GM19467 (cell line): Measurements from ENCODE around the gene PTRH1.

Experiments used
- ATAC-seq: cut with Tn5 transposase; IDR thresholded peaks from one replicate; pipeline ENCODE4 v1.9.1; 2021; ENCODE audit warnings: mild to moderate bottlenecking, moderate library complexity; ENCODE audit not compliant: unreplicated experiment

Gene PTRH1

GRCh38 chr9:127720031-127720864 is 4.8 kb upstream of the PTRH1 start:
- no peak for ATAC-seq

- ATAC-seq: no peak
These were observed 2.3 kb upstream of the PTRH1 start for GRCh38 chr9:127717766-127718165.

DNA sequence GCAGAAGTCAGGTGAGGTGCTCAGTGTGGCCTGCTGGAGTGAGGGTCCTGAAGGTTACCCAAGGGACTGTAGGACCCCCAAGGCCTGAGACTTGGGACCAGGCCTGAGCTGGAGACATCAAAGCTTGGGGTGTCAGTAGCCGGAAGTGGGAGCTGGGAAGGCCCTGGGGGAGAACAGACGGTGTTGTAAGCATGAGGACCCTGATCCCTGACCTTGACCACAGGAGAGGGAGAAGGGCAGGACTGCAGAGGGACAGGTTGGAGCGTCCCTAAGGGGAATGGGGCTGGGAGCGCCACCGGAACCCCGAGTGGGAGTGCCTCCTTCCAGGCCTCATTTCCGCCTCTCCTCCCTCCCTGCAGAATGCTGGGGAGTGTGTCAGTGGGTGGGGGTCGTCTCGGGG is 949 bp upstream of the PTRH1 start:
- ATAC-seq: no peak

GRCh38 chr9:127714951-127715469 is 453 bp downstream of the PTRH1 start:
- ATAC-seq: no peak

DNA sequence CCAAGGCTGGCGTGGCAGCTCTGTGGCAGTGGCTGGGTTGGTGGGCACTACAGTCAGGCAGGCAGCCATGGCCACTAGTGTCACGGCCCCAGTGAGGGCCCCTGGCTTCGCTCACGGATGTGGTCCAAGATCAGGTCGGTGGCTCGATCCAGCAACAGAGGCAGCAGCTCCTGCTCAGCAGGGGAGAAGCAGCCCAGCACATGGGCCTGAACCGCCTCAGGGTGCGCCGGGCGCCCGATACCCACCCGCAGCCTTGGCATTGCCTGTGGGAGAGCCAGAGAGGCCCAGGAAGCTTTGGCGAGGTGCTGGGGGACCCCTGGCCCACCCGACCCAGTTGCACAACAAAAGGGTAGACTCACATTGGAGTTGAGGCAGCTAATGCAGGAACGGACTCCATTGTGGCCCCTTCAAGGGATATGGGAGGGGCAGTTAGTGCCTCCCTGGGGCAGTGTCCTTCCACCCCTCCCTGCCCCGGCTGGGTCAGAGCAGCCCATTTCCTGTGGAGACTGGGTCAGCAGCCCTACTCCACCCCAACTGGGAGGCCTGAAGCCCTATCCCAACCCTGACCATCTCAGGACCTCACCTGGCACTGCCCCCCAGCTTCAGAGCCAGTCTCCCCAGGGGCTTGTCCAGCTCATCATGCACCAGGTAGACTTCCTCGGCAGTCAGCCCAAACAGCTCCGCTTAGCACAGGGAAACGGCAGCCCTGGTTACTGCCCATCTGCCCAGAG is 1.3 kb downstream of the PTRH1 start:
- ATAC-seq: no peak

GRCh38 chr9:127712867-127713266 is 2.6 kb downstream of the PTRH1 start:
- ATAC-seq: no peak

- ATAC-seq: no peak
These were observed 3.1 kb downstream of the PTRH1 start for GRCh38 chr9:127712371-127712770.

- no peak for ATAC-seq
These were observed 3.6 kb downstream of the PTRH1 start for GRCh38 chr9:127711831-127712274.

GRCh38 chr9:127711226-127711701 is 4.2 kb downstream of the PTRH1 start:
- ATAC-seq: no peak

GRCh38 chr9:127710204-127710783 is 5.2 kb downstream of the PTRH1 start:
- ATAC-seq: no peak

GRCh38 chr9:127708952-127709587 is 6.4 kb downstream of the PTRH1 start:
- no peak for ATAC-seq

DNA sequence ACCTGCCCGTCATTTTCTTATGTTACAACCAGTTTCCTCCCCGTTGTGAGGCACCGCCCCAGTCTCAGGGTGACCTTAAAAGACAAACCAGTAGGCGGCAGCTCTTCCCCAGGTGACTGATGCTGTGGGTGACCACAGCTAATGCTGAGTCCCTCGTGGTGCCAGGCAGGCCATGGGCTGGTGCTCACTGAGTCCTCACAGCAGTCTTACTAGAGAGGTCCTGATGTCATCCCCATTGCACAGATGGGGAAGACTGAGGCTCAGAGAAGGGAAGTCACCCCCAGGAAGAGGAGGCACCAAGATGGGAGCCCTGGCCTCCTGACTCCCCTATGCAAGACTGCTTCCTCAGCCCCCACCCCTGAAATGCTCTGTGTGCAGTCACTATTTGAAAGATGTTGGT is 7.7 kb downstream of the PTRH1 start:
- no peak for ATAC-seq

GRCh38 chr9:127706836-127707241 is 8.6 kb downstream of the PTRH1 start, which contains the start of gene CFAP157:
Gene CFAP157, plus strand, starts transcription at chr9:127706988. Its CDS starts 44 bp downstream, at chr9:127707032.
- no peak for ATAC-seq

- ATAC-seq: no peak
These were observed 9.7 kb downstream of the PTRH1 start for GRCh38 chr9:127705577-127706379.

DNA sequence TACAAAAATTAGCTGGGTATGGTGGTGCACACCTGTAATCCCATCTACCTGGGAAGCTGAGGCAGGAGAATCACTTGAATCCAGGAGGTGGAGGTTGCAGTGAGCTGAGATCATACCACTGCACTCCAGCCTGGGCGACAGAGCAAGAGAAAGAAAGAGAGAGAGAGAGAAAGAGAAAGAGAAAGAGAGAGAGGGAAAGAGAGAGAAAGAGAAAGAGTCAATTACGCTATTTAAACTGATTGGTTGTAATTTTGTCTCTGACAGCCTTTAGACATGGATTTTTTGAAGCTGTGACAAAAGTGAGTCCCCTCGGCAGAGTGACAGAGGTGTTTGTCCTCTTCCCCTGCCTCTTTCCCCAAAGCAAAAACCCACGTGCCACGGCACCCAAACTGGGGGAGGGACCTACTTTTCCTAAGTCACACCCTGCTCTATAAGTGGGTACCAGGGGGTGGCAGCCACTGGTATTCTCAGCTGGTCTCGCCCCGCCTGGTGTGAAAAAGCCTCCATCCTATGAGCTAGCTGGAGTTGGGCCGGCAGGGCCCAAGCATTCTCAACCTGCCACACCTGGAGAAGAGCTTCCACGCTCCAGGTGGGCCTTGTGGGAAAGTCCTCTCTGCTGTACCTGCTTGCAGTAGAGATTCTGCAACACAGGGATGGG is 12.0 kb downstream of the PTRH1 start:
- ATAC-seq: no peak

GRCh38 chr9:127700594-127701255 is 14.7 kb downstream of the PTRH1 start:
- ATAC-seq: no peak

DNA sequence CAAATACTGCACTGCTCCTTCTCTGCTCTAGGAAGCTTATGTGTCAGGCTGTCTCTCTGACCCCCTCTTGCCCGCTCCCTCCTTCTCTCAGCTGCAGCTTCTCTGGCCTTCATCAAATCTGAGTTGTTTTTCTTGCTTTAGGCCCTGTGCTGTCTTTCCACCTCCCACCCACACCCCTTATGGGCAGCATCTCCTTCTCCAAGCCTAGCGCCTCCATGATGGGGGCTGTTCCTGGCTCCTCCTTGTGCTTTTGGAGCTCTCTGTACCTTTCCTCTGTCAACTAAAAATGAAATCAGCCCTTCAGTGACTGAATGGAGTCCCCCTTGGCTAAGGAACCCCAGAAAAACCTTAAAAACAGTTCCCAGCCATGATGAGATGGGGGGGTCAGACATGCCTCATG is 15.3 kb downstream of the PTRH1 start:
- no peak for ATAC-seq

DNA sequence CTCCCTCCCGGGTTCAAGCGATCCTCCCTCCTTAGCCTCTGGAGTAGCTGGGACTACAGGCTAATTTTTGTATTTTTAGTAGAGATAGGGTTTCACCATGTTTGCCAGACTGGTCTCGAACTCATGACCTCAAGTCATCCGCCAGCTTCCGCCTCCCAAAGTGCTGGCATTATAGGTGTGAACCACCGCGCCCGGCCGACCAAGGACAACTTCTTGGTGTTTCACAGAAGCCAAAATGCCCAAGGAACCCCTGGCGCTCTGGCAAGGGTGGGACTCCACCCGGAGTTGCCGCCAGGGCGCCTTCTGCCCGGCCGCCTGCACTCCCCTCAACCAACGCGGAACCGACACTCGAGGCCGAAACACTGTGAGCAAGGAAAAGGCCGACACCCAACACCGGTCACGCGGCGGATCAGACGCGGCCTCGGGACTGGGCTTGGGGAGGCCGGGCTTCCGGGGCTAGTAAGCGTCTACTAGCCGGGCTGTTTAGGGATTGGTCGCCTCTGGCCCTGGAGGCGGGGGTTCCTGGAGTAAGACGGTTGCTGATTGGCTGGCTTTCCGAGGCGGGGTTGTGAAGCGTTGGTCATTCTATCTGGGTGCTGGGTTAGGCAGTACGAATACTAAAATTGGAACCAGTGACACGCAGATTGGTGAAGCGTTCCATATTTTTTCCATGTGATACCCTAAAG is 16.3 kb downstream of the PTRH1 start:
- peak; percentile 93 for ATAC-seq
